Glutamatergic neuron (in vitro differentiated cells): ENCODE measurements around the gene MAPT. TPM values are rescaled to one million over a fixed set of nuclear protein-coding genes. Genes with fewer than 3 reads are reported as not detected.

Experiments used
- DNase-seq: peaks from one replicate; pipeline ENCODE4 v3.0.0; 2022
- H3K27ac Mint-ChIP-seq: one replicate; pipeline ENCODE4 v1.8.0; 2020; ENCODE audit warnings: mild to moderate bottlenecking, mixed read lengths, inconsistent platforms; ENCODE audit not compliant: unreplicated experiment
- H3K27me3 Mint-ChIP-seq: one replicate; pipeline ENCODE4 v1.8.0; 2020; ENCODE audit warnings: mild to moderate bottlenecking, moderate library complexity, mixed read lengths, inconsistent platforms; ENCODE audit not compliant: unreplicated experiment
- H3K36me3 Mint-ChIP-seq: one replicate; pipeline ENCODE4 v1.8.0; 2020; ENCODE audit warnings: mild to moderate bottlenecking, mixed read lengths, inconsistent platforms; ENCODE audit not compliant: unreplicated experiment
- H3K4me1 Mint-ChIP-seq: one replicate; pipeline ENCODE4 v1.8.0; 2020; ENCODE audit warnings: mild to moderate bottlenecking, low read depth, mixed read lengths, inconsistent platforms; ENCODE audit not compliant: unreplicated experiment
- H3K4me3 Mint-ChIP-seq: one replicate; pipeline ENCODE4 v1.8.0; 2020; ENCODE audit warnings: mild to moderate bottlenecking, mixed read lengths, inconsistent platforms; ENCODE audit not compliant: unreplicated experiment
- H3K9me3 Mint-ChIP-seq: one replicate; pipeline ENCODE4 v1.8.0; 2020; ENCODE audit warnings: mild to moderate bottlenecking, moderate library complexity, mixed read lengths, inconsistent platforms; ENCODE audit not compliant: unreplicated experiment
- total RNA-seq: library from RNA; stranded (reverse); fragmentation: NEBNext Ultra II Directional; extraction: Animal tissue kit (Norgen Biotek cat#: 25700); gene quantifications from one replicate; pipeline ENCODE4 v1.2.1, GENCODE V29; 2021; ENCODE audit not compliant: unreplicated experiment
- TF ChIP-seq, protein P1 (sequence below): fragments of 200-600 bp; sonication (generic); IDR thresholded peaks from one replicate; pipeline ENCODE4 v1.5.0; 2021; ENCODE audit not compliant: partially characterized antibody, unreplicated experiment

Gene MAPT
- total RNA-seq, 1 donor from 2014 or later: 123 TPM

DNA sequence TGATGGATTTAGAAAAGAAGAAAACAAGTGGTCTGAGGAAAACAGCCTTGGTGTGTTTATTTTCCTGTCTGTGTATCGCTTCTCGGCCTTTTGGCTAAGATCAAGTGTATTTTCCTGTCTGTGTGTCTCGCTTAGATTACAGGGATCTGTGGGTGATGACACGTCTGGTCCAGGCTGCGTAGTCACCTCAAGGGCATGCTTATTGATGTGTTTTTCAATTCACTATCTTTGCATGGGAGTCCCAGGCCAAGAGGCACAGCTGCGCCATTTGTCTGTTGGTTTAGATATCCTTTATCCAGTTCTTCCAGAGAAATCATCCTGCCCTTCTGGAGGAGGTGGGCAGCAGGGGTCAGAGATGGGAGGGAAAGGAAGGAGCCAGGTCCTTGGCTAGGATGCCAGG, 57.6 kb downstream of the MAPT start:
- peaks cover 2% of the 10 kb centered on the region for H3K27me3 Mint-ChIP-seq
- H3K4me1 Mint-ChIP-seq: peaks cover 3% of the 10 kb centered on the region
- H3K27ac Mint-ChIP-seq: no peak overlapping the region
- H3K36me3 Mint-ChIP-seq: no peaks in the 10 kb centered on the region
- H3K9me3 Mint-ChIP-seq: peaks cover 3% of the 10 kb centered on the region
- no peak for DNase-seq
- TF ChIP-seq, protein P1, sequence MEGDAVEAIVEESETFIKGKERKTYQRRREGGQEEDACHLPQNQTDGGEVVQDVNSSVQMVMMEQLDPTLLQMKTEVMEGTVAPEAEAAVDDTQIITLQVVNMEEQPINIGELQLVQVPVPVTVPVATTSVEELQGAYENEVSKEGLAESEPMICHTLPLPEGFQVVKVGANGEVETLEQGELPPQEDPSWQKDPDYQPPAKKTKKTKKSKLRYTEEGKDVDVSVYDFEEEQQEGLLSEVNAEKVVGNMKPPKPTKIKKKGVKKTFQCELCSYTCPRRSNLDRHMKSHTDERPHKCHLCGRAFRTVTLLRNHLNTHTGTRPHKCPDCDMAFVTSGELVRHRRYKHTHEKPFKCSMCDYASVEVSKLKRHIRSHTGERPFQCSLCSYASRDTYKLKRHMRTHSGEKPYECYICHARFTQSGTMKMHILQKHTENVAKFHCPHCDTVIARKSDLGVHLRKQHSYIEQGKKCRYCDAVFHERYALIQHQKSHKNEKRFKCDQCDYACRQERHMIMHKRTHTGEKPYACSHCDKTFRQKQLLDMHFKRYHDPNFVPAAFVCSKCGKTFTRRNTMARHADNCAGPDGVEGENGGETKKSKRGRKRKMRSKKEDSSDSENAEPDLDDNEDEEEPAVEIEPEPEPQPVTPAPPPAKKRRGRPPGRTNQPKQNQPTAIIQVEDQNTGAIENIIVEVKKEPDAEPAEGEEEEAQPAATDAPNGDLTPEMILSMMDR: no peak
- H3K4me3 Mint-ChIP-seq: no peak overlapping the region

DNA sequence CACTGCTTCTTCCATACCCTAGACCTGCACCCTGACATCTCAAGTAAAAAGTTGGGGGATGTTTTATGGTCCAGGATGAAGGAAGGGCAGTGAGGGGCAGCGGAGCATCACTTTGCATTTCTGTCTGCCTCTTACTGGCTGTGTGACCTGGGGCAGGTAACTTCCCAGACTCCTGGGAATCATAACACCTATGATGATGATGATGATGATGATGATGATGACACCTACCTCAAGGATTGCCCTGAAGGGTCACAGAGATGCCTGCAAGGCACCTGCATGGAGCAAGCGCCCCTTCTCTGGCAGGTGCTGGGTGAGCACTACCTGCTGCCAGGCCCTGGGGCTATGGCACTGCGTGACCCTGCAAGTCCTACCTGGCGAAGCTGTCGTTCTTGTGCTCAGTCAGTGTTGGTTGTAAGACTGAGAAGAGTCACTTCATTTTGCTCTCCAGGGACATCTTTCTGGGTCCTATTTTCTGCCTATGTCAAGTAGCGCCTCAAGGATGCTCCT, 58.5 kb downstream of the MAPT start:
- Mint-ChIP-seq H3K27me3 (peaks cover 2% of the 10 kb centered on the region), H3K27ac (no peak overlapping the region), H3K36me3 (no peaks in the 10 kb centered on the region), H3K4me1 (peaks cover 3% of the 10 kb centered on the region), H3K9me3 (peaks cover 7% of the 10 kb centered on the region), H3K4me3 (no peak overlapping the region)
- DNase-seq: no peak
- TF ChIP-seq, protein P1: no peak

DNA sequence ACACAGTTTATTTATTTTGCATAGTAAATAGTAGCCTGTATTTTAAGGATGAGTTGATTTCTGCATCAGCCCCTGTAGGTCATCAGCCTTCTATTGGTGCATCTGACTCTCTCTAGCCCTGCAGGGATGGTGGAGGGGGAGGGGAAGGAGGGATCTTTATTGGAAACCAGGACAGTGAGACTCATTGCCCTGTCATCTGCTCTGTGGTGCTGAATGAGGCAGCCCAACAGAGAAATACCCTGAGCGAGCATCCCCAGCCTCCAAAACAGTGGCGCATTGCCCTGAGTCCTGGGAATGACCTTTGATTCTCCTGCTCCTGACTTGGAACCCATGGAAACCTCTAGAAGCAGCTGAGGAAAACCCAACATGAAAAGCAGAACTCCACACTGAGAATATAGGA, 59.2 kb downstream of the MAPT start:
- no peak for DNase-seq
- TF ChIP-seq, protein P1: no peak
- H3K36me3 Mint-ChIP-seq: no peaks in the 10 kb centered on the region
- peaks cover 3% of the 10 kb centered on the region for H3K4me1 Mint-ChIP-seq
- peaks cover 7% of the 10 kb centered on the region for H3K9me3 Mint-ChIP-seq
- peaks cover 2% of the 10 kb centered on the region for H3K27me3 Mint-ChIP-seq
- no peak overlapping the region for H3K4me3 Mint-ChIP-seq
- H3K27ac Mint-ChIP-seq: no peak overlapping the region

DNA sequence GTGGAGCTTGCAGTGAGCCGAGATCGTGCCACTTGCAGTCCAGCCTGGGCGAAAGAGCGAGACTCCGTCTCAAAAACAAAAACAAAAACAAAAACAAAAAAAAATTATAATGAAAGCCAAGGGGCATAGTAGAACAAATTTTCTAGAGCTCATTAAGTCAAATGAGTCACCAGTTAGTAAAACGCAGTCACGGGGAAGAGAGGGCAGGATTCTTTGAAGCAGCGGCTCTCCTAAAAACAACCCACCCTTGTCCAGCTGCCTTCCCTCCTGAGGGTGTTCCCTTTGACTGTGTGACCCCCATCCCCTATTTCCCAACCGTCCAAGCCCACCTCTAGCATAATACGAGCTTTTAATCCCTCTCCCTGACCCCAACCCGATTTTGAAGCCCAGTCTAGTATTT, 60.6 kb downstream of the MAPT start:
- peaks cover 6% of the 10 kb centered on the region for H3K9me3 Mint-ChIP-seq
- H3K36me3 Mint-ChIP-seq: no peaks in the 10 kb centered on the region
- no peaks in the 10 kb centered on the region for H3K4me1 Mint-ChIP-seq
- H3K4me3 Mint-ChIP-seq: no peak overlapping the region
- no peak overlapping the region for H3K27ac Mint-ChIP-seq
- peaks cover 2% of the 10 kb centered on the region for H3K27me3 Mint-ChIP-seq
- TF ChIP-seq, protein P1: no peak
- no peak for DNase-seq

DNA sequence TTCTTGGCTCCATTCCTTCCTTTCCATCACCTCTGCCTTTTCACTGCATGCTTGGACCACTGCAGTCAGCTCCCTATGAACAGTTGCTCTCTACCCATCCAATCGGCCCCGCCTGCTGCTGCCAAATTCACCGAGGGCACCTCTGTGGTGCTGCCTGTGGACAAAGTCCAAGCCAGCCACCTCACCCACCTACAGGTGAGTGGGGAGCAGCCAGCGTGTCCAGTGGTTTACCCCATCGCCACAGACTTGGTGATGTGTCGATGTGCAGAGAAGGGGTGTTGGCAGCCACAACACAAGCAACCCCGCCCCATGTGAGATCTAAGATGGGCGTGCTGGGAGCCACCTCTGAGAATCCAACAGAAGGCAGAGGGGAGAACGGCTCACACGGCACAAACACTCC, 61.0 kb downstream of the MAPT start:
- Mint-ChIP-seq H3K4me3 (no peak overlapping the region), H3K27me3 (peaks cover 2% of the 10 kb centered on the region), H3K27ac (no peak overlapping the region), H3K9me3 (peaks cover 6% of the 10 kb centered on the region), H3K36me3 (no peaks in the 10 kb centered on the region), H3K4me1 (no peaks in the 10 kb centered on the region)
- TF ChIP-seq, protein P1: no peak
- DNase-seq: no peak
